Measurements from ENCODE around the gene SSTR3.

SSTR3 gene

GRCh38 chr22:37229012-37229804 is 16.9 kb upstream of the SSTR3 start:
- no peak for DNase-seq (ENCODE audit: low read depth in 4 of 4, low spot score in 1 of 4)

DNA sequence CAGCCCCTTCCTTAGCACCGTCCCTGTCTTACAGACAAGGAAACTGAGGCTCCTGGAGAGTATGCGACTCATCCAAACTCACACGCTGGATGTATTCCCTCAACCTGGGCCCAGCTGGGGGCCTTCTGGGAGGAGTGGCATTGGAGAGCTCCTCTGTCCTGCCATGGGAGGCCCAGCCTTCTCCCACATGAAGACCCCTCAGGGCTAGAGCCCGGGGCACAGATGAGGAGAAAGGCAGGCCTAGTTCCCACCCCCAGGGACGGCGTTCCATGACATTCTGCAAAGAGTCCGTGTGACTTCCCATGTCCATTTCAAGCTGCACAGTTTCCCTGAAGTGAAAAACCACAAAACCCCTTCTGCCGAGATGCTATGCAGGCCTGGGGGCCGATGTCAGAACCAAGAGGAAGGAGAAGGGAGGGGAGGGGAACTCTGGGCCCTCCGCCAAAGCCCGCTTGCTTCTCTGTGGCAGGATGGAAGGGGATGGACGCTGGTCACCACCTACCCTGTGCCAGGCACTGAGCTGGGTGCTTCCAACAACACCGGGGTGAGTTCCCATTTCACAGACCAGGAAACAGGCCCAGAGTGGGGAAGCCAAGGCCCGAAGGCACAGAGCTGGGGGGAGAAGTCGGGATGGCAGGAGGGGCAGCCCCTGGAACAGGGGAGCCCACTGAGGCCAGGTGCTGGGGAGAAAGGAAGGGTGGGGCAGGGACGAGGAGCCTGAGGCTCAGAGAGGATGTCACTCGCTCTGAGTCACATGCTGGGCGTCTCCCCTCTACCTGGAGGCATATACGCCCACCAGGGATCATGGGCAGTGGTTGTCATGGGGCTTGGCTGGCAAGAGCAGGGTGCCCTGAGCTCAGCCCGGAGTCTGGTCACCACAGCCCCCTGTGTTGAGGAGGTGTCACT is 16.1 kb upstream of the SSTR3 start:
- DNase-seq (ENCODE audit: low read depth in 4 of 4, low spot score in 1 of 4), result no peak

DNA sequence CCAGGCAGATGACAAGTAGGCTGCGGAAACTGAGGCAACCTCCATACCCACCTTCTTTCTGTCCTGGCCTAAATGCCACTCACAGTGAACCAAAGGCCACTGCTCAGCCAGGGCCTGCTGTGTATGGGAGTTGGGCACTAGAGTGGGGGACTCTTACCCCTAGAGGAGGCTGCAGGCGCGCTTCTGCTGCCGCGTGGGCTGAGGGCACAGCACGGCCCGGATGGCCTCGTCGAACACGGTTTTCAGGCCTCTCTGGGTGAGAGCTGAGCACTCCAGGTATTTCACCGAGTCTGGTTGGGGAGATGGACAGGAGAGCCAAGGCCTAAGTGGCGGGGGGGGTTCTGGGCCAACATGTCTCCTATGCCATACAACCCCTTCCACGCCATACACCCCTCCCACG is 14.2 kb upstream of the SSTR3 start:
- no peak for DNase-seq (ENCODE audit: low read depth in 4 of 4, low spot score in 1 of 4)

DNA sequence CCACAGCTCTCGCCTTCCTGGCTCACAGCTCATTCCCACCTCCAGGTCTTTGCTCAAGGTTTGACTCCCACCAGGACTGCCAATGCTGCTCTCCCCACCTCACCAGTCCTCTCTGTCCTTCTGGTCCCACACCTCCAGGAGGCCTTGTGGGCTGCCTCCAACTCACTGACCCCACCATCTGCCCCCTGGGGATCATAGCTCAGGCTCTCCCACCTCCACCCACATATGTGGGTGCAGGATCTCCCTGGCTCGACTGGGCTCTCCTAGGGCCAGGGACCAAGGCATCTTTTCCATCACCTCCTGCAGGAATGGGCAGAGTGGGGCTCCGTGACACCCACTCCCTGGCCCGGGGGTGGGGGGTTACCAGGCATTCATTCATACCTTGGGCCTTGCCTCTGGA is 13.8 kb upstream of the SSTR3 start:
- no peak for DNase-seq (ENCODE audit: low read depth in 4 of 4, low spot score in 1 of 4)

DNA sequence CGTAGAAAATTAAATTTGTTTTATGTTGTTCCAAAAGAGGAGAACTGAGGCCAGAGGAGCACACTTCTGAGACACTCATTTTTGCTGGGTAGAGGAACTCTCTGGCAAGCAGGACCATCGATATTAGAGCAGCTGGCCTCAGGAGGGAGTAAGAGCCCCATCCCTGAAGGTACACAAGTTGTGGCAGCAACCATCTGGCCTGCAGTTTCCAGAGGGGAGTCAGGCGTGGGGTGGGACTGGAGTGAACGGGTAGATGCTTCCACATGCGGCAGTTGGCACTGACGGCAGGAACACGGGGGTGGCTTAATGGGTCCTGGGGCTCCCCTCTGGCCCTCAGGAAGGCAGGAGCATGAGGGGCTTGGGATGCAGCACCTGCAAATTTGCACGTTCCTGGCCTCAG is 13.2 kb upstream of the SSTR3 start:
- DNase-seq (ENCODE audit: low read depth in 4 of 4, low spot score in 1 of 4), result no peak

- DNase-seq (ENCODE audit: low read depth in 4 of 4, low spot score in 1 of 4), result no peak
Measured at GRCh38 chr22:37224757-37225420, 12.6 kb upstream of the SSTR3 start.

- DNase-seq (ENCODE audit: low read depth in 4 of 4, low spot score in 1 of 4), result no peak
Measured at GRCh38 chr22:37223965-37224551, 11.8 kb upstream of the SSTR3 start.

GRCh38 chr22:37222440-37222971 is 10.2 kb upstream of the SSTR3 start:
- no peak for DNase-seq (ENCODE audit: low read depth in 4 of 4, low spot score in 1 of 4)

DNA sequence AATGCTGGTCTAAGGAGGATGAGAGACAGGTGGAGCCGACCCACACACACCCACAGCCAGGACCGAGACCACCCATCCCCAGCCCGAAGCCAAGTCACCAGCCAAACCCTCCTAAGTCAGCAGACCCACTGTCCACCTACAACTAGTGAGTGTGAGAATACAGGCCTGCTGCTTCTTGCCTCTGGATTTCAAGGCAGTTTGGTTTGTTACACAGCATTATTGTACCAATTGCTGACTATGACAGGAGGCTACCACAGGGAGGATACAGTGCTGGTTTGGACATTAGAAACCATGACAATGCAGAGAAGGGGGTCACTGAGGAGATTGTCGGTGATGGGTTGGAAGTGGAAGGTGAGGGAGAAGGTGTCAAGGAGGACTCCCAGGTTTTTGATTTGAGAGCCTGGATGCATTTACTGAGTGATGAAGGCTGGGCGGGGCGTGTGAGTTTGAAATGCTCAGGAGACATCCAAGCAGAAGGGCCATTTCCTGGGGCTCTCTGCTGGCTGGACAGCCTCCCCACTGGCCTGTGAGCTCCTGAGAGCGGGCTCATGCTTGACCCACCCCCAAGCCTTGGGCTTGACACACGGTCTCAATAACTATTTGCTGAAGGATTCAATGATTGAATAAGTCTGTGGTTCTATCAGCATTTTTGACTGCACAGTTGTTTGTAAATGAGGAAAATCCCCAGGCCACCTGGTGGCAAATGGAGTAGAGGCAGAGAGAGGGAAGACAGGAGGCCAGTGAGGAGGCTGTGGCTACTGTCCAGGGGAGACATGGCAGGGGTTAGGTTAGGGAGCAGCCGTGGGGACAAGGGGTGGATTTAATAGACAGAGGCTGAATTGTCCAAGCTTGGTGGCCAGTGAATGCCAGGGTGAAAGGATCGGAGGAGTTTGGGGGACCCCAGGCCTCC is 9.4 kb upstream of the SSTR3 start:
- DNase-seq (ENCODE audit: low read depth in 4 of 4, low spot score in 1 of 4), result no peak

DNA sequence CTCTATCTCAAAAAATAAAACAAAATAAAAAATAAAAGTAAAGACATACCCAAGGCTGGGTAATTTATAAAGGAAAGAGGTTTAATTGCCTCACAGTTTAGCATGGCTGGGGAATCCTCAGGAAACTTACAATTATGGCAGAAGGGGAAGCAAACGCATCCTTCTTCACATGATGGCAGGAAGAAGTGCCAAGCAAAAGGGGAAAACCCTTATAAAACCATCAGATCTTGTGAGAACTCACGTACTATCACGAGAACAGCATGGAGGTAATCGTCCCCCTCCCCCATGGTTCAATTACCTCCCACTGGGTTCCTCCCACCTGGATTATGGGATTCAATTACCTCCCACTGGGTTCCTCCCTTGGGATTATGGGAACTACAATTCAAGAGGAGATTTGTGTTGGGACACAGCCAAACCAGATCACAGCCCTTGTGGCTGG is 8.3 kb upstream of the SSTR3 start:
- no peak for DNase-seq (ENCODE audit: low read depth in 4 of 4, low spot score in 1 of 4)

DNA sequence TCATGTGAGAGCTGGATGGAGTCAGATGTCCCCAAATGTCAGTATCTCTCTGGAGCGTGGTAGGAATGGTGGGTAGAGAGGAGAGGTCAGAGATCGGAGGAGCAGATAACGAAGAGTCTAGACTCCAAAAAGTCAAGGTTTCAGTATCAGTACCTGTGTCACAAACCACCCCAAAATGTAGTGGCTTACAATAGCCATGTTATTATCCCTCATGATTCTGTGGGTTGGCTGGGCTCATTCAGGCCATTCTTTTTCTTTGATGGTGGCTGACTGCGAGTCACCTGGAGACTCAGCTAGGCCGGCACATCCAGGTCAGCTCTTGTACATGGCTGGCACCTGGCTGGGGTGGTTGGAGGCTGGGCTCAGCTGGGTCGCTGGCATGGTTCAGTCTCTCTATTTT is 7.3 kb upstream of the SSTR3 start:
- DNase-seq (ENCODE audit: low read depth in 4 of 4, low spot score in 1 of 4), result no peak

DNA sequence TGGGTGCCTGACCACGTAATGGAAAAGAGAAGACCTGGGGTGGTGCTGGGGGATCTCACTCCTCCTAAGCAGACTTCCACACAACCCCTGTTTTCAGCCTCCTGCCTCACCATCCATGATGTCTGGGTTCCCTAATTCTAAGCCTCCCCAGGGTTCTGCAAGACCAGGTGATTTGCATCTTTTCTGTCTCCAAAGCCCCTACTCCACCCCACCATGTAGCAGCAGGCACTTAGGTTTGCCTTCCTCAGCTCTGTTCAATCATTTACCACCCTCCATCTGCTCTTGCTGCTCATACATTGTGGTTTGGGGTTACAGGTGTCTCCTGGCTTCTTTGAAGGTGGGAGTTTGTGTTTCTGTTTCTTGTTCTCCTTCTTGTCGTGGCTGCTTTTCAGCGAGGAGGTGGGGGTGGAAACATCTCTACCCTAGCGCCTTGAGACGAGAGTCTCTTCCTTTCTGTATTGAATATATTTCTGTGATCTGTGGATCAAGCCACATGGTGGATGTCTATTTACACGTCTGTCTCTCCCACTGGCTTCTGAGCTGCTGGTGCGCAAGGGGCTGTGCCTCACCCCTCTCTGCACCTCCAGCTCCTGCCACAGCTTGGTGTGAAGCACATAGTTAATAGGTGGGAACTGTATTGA is 6.6 kb upstream of the SSTR3 start:
- DNase-seq (ENCODE audit: low read depth in 4 of 4, low spot score in 1 of 4), result peak in 1 of 4 experiments; percentile 54

DNA sequence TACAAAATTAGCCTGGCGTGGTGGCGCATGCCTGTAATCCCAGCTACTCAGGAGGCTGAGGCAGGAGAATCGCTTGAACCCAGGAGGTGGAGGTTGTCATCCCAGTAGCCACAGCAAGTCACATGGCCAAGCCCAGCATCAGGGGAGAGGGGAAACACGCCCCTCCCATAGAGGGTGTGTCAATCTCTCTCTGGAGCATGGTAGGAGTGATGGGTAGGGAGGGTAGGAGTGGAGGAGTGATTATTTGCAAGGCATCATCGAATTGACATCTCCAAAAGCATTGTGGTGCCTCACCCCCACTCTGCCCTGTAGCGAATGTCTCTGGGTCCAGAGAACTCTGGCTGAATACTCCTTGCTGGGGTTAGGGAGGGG is 6.1 kb upstream of the SSTR3 start:
- DNase-seq (ENCODE audit: low read depth in 4 of 4, low spot score in 1 of 4), result no peak

DNA sequence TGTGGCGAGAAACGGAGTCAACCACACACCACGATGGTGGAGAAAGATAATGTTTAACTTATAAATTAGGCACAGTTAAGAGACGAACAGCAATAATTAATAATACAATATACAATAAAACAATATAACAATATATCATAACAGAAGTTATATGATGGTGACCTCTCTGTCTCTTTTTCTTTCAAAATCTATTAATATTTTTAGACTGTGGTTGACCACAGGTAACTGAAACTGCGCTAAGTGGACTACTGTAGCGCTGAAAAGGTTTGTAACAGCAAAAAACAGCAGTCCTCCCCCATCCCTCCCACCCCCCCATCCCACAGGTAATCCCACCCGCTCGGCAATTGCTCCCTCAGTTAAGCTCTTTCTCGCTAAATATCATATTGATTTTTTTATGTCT is 3.6 kb upstream of the SSTR3 start:
- no peak for DNase-seq (ENCODE audit: low read depth in 4 of 4, low spot score in 1 of 4)

GRCh38 chr22:37214731-37215030 is 2.4 kb upstream of the SSTR3 start:
- no peak for DNase-seq (ENCODE audit: low read depth in 4 of 4, low spot score in 1 of 4)

DNA sequence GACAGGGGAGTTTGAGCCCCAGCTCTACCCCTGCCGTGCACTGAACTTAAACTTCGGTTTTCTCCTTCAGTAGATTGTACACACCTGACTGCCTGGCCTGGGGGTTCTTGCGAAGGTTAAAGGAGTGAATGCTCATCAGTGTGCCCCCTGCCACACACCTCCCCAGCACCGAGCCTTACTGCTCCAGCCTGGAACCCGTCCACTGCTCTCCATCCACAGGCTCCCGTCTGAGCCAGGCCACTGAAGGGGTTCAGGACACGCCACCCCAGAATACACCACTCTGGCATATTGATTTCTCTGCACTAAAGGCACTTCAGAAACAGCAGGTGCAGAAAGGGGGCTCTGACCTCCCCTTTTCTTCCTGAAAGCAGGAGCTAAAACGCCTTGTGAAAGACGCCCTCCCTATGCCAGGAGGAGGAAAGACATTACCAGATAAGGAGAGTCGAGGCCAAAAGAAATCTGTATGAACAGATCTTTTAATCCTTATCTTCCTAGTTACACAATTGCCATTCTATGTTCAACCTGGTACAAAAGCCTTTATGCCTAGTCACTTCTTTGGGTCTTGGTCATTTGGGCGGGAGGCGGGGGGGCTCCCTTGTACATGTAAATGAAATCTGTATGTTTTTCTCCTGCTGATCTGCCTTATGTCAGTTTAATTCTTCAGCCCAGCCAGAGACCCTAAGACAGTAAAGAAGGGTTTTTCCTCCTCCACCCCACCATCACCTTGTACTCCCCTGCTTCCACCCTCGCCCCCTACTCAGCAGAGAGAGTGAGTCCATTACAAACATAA is 1.9 kb upstream of the SSTR3 start:
- DNase-seq (ENCODE audit: low read depth in 4 of 4, low spot score in 1 of 4), result no peak

DNA sequence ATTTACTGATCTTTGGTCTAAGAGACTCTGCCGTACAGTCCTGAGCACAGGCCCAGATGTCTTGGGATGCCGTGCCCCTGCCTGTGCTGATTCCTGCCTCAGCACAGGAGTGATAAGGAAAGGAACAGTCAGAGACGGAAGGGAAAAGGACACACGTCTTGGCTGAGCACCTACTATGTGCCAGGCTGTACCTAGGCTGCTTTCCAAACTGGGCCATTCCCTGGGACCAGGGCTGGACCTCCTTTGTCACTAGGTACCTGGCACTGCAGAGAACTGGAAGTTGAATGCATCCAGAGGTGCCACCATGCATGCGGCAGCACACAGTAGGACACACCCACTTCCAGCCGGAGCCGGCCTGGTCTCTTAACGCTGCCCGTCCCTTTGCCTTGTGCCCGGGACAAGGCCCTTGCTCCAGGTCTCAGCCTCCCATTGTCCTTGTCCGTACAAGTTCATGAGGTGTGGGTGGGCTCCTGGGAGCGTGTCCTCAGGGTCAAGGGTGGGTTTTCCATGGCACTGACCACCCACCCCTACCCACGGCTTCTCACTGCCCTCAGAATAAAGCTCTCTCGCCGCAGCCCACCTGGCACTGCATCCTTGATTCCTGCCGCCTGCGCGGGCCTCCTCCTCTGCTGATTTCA is 1.1 kb upstream of the SSTR3 start:
- no peak for DNase-seq (ENCODE audit: low read depth in 4 of 4, low spot score in 1 of 4)

DNA sequence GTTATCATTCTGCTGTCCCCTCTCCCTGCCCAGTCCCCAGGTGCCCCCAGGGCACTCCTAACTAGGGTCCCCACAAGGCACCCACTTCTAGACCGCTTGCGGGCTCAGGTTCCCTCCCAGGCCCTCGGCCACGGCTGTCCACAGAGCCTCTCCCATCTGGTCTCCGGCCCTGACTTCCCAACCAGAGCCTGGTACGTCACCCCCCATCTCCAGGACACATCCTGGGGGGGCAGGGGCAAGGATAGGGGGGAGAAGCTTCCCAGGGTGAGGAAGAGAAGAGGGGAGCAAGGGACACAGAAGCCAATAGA is 457 bp downstream of the SSTR3 start:
- DNase-seq (ENCODE audit: low read depth in 4 of 4, low spot score in 1 of 4), result no peak

All from stimulated activated CD4-positive, alpha-beta T cell treated with anti-CD3 and anti-CD28 coated beads, Interleukin-1b, Interleukin-23, amount 100 ng/mL, for 24 hours (primary cell).